GM10266 (cell line): Measurements from ENCODE around the gene VMO1.
A peak's percentile ranks its signal among the peaks of the same experiment; 100 is the strongest.

Source experiments
- DNase-seq: peaks from one replicate; pipeline ENCODE4 v3.0.0; 2012; ENCODE audit errors: extremely low spot score
- CTCF ChIP-seq: IDR thresholded peaks from 2 replicates; pipeline ENCODE4 v1.5.1; 2012; ENCODE audit warnings: mild to moderate bottlenecking, low read depth; ENCODE audit not compliant: control insufficient read depth, insufficient read depth; ENCODE audit errors: missing control alignments

The VMO1 gene

GRCh38 chr17:4796552-4796920 is 10.4 kb upstream of the VMO1 start:
- no peak for TF ChIP-seq CTCF
- DNase-seq = no peak

DNA sequence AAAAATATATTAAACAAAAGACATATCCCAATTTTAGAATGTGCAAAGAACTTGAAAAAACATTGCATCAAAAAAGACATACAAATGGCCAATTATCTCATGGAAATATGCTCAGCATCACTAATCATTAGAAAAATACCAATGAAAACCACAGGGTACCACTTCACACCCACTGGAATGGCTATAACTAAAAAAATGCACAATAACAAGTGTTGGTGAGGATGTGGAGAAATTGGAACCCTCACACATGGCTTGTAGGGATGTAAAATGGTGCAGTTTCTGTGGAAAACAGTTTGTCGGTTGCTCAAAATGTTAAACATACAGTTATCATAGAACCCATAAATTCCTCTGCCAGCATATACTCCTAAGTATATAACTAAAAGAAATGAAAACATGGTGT is 9.0 kb upstream of the VMO1 start:
- TF ChIP-seq CTCF = no peak
- DNase-seq = no peak

- no peak for TF ChIP-seq CTCF
- no peak for DNase-seq
Measured at GRCh38 chr17:4790705-4791088, 4.5 kb upstream of the VMO1 start.

- peak; percentile 94 for DNase-seq
- peak; percentile 84 for TF ChIP-seq CTCF
Measured at GRCh38 chr17:4789951-4790704, 4.0 kb upstream of the VMO1 start.

DNA sequence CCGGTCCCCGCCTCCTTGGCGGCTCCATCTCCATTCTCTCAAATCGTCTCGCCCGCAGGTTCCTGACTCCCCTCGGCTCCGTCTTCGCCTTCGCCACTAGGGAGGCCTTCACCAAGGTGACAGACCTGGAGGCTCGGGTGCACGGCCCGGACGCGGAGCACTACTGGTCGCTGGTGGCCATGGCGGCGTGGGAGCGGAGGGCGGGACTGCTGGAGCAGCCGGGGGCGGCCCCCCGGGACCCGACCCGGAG is 3.5 kb upstream of the VMO1 start:
- DNase-seq = no peak
- no peak for TF ChIP-seq CTCF

DNA sequence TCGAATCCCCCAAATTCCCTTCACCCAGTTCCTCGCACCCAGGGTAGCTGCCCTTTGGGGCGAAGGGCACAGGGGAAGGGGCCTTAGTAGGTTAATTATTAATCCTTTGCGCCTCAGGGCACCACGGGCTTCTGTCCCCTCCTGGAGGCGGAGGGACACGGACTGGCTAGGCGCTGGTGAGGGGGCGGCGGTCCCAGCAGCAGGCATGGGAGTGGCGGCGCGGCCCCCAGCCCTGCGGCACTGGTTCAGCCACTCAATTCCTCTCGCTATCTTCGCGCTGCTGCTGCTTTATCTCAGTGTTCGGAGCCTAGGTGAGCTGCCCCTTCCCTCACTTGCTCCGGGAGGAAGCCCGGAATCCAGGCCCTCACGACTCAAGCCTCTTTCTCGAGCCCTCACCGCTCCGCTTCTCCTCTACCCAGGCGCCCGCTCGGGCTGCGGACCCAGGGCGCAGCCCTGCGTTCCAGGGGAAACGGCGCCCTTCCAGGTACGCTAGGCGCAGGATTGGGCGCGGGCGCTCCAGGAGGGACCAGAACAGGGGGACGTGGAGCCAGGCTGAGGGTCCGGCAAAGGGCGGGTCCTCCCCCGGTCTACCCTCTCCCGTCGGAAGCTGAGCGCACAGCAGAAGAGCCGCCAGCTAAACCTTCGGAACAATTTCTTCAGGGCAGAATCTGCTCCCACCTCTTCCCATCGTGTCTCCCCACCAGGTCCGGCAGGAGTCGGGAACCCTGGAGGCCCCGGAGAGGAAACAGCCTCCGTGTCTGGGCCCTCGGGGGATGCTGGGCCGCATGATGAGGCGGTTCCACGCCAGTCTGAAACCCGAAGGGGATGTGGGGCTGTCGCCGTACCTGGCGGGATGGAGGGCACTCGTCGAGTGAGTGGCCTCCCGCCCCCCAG is 2.9 kb upstream of the VMO1 start, which contains the start of gene GLTPD2:
GLTPD2 (plus strand) TSS at position 158 of the 894 bp plus-strand sequence; CDS start at position 206, 48 bp downstream.
- TF ChIP-seq CTCF = no peak
- no peak for DNase-seq

DNA sequence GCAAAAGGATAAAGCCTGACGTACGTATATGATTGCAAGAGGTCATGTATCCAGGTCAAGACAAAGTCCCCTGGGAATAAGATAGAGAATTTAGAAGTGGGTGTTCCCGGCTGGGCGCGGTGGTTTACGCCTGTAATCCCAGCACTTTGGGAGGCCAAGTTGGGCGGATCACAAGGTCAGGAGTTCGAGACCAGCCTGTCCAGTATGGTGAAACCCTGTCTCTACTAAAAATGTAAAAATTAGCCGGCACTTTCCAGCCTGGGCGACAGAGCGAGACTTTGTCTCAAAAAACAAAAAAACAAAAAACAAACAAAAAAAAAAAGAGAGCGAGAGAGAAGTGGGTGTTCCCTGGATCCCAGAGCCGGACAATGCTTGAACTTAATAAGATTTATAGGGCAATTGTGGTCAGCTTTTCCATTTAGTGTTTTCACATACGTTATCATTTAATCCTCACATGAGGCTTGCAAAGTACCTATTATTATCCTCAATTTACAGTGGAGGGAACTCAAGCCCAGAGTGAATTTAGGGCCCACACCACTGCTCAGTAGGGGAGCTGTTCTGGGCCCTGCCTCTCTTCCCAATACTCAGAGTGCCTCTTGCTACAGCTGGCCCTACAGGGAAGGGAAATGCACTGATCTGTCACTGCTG is 2.1 kb upstream of the VMO1 start:
- no peak for TF ChIP-seq CTCF
- DNase-seq = no peak
